Measurements from ENCODE around the gene SND1. TPM values are rescaled to one million over a fixed set of nuclear protein-coding genes. Genes with fewer than 3 reads are reported as not detected.

SND1 gene
- total and polyA plus RNA-seq, 2 donors (not counting 3 experiments of a cell fraction or from before 2014, with no cell fraction given): 116 to 249 TPM

DNA sequence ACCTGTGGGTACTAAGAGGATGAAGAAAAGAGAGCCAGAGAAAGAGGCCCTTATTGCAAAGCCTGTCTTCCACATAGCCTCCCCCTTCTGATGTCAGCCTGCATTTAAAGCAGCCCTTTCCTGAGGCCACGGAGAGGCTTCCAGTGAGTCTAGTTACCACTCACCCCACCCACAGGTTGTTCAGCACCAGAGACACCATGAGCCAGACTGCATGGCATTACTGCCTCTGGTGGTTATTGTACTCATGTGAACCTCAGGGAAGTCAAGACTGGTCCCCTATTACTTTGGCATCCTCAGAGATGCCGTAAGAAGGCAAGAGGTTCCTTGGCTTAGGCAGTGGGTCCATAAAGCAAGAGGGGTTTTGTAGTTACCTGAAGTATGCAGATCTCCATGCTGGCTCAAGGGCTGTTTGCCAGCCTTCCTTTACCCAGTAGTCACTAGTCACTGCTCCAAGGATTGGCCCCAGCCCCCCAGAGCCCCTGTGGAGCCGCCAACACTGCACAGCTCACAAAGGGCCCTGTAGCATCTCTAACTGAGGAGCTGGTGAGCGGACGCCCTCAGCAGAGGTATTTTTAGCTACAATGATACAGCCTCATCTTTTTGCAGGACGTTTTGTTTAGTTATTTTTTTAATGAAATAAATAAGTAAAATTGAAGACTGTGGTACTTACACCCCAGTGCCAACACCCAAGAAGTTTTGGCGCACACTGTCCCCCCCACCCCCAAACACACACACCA, 358.6 kb downstream of the SND1 start:
- no peaks in the 10 kb centered on the region for H4K20me1 ChIP-seq (replicated peaks; ENCODE audit: control insufficient read depth, extremely low read depth, insufficient read depth, low read length)
- H2AFZ ChIP-seq (ENCODE audit: low read depth, low read length): no peak overlapping the region
- H3K9me1 ChIP-seq (replicated peaks; ENCODE audit: control insufficient read depth, extremely low read depth, insufficient read depth, low read length): no peaks in the 10 kb centered on the region
- peaks cover 0 to 2% of the 10 kb centered on the region in 2 experiments for H3K36me3 ChIP-seq (ENCODE audit: control insufficient read depth in 2 of 2, extremely low read depth in 1 of 2, insufficient read depth in 2 of 2, low read length in 2 of 2)
- H3K9ac ChIP-seq (replicated peaks; ENCODE audit: extremely low read depth, insufficient read depth, low read length): no peak overlapping the region
- no peaks in the 10 kb centered on the region for H3K4me1 ChIP-seq (ENCODE audit: control insufficient read depth, extremely low read depth, insufficient read depth, low read length)
- BruUV-seq (replicated peaks): no TSS peak
- intact Hi-C loops (cut with micrococcal nuclease): no loop called here
- no peak overlapping the region for H3K27ac ChIP-seq (ENCODE audit: insufficient read depth, low read depth, low read length)
- ChIA-PET POLR2A (no interaction called here), CTCF (interaction anchor here (0.9 to 1.7 kb wide), 4 partner anchors 11 to 302 kb away, joined by 3 to 7 read pairs (median 5); no protein-coding TSS in a partner anchor)
- no peak for FAIRE-seq
- no peaks in the 10 kb centered on the region for H3K79me2 ChIP-seq (ENCODE audit: control insufficient read depth, insufficient read depth, low read length)
- dilution Hi-C loops (cut with MboI; ENCODE audit: extremely low pct_ligation_motif_present, low sequenced_read_pairs): no loop called here
- H3K27me3 ChIP-seq (ENCODE audit: control insufficient read depth in 2 of 2, insufficient read depth in 2 of 2, low read length in 2 of 2): no peaks in the 10 kb centered on the region
- no peak overlapping the region for H3K4me2 ChIP-seq (ENCODE audit: insufficient read depth, low read length)
- no peak for DNase-seq (ENCODE audit: low read depth, low spot score)
- no peak overlapping the region for H3K4me3 ChIP-seq (replicated peaks in 1 of 3; ENCODE audit: insufficient read depth in 1 of 3, low read depth in 1 of 3, low read length in 3 of 3)
- H3K9me3 ChIP-seq (replicated peaks; ENCODE audit: control insufficient read depth, insufficient read depth, low read length): no peaks in the 10 kb centered on the region
- no peak for TF ChIP-seq GATA2 (IDR thresholded peaks at IDR 0.05; ENCODE audit: insufficient read depth, insufficient read length, low read depth, low read length)
- TF ChIP-seq, protein P1, sequence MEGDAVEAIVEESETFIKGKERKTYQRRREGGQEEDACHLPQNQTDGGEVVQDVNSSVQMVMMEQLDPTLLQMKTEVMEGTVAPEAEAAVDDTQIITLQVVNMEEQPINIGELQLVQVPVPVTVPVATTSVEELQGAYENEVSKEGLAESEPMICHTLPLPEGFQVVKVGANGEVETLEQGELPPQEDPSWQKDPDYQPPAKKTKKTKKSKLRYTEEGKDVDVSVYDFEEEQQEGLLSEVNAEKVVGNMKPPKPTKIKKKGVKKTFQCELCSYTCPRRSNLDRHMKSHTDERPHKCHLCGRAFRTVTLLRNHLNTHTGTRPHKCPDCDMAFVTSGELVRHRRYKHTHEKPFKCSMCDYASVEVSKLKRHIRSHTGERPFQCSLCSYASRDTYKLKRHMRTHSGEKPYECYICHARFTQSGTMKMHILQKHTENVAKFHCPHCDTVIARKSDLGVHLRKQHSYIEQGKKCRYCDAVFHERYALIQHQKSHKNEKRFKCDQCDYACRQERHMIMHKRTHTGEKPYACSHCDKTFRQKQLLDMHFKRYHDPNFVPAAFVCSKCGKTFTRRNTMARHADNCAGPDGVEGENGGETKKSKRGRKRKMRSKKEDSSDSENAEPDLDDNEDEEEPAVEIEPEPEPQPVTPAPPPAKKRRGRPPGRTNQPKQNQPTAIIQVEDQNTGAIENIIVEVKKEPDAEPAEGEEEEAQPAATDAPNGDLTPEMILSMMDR (IDR thresholded peaks at IDR 0.05; ENCODE audit: extremely low read depth in 1 of 2, insufficient read depth in 1 of 2, low read depth in 1 of 2, low read length in 2 of 2): no peak
- TF ChIP-seq POLR2A (IDR thresholded peaks at IDR 0.05; ENCODE audit: low read depth, low read length): no peak
- TF ChIP-seq, protein P2, sequence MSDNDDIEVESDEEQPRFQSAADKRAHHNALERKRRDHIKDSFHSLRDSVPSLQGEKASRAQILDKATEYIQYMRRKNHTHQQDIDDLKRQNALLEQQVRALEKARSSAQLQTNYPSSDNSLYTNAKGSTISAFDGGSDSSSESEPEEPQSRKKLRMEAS (IDR thresholded peaks at IDR 0.05; ENCODE audit: insufficient read depth, insufficient read length): no peak
- no peak for TF ChIP-seq FOS (IDR thresholded peaks at IDR 0.05; ENCODE audit: borderline replicate concordance, insufficient read depth, low read length)
- no peak for TF ChIP-seq MYC (IDR thresholded peaks at IDR 0.05; ENCODE audit: low read depth, low read length)
- no peak for TF ChIP-seq JUN (IDR thresholded peaks at IDR 0.05; ENCODE audit: borderline replicate concordance, insufficient read depth, insufficient read length, low read depth)
- no peak for TF ChIP-seq POLR2AphosphoS5 (IDR thresholded peaks at IDR 0.05; ENCODE audit: insufficient read depth, low read depth, low read length)
- no peak for TF ChIP-seq EZH2 (IDR thresholded peaks at IDR 0.05; ENCODE audit: borderline replicate concordance, low read depth, low read length, severe bottlenecking)

Measured in endothelial cell of umbilical vein (primary cell).